ENCODE measurements around the gene RBM47.
A peak's percentile ranks its signal among the peaks of the same experiment; 100 is the strongest.

The RBM47 gene

DNA sequence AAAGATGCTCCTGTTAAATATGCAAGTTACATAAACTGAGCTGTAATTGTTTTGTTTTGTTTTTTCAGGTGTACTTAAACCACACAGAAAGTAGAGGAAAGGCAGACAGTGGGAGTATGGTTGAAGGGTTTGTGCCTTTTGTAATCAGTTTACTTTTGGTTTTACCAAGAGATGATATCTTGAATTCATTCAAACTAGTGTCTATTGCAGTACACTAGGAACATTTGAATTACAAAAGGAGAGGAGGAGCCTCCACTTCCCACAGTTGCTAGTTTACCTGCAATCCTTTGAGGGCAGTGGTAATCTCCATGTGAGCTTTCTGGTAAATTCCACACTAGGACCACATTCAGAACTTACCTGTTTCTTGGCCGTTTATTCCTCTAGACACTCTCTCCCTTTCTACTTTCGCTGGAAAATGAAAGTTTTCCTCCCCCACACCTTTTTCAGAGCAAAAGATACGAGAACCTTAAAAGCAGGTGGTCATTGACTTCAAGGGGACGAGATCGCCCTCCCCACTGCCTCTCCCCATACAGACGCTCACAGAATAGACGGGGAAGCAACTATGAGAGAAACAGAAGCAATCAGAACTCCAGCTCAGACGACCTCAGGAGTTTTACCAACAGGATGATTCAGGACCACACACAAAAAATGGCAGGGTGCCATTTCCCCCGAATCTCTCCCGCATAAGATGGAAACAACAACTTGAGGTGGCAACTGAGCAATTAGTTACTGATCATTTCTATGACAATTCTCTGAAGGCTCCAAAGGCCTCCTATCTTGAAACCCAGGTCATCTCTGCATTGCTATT lies 3.3 kb downstream of the RBM47 start:
- no peak for DNase-seq

DNA sequence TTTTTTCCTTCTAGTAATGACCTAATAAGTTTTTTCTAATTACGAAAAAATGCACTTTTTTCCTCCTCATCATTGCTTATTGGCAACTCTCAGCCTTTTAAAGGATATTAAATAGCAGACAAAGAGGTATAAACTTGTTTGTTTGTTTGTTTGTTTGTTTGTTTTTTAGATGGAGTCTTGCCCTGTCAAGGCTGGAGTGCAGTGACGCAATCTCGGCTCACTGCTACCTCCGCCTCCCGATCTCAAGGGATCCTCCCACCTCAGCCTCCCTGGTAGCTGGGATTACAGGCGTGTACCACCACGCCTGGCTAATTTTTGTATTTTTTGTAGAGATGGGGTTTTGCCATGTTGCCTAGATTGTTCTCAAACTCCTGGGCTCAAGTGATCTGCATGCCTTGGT lies 6.0 kb downstream of the RBM47 start:
- no peak for DNase-seq

DNA sequence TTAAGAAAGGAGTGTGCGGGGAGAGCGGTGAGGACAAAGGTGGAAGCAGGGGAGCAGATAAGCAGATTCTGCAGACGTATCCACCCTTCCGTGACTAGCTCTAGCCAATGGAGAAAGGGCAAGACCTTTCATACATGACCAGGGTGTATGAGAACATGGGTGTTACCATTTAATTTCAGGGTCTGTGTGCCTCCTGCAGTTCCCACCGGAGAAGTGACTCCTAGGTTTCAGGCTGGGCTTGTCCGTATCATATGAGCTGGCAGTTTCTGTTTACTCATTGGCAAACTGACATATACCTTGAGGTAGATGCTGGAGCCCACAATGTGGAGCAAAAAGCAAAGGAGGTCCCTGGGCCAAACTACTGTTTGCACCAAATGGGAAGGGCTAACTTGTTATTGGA lies 6.8 kb downstream of the RBM47 start:
- no peak for DNase-seq

DNA sequence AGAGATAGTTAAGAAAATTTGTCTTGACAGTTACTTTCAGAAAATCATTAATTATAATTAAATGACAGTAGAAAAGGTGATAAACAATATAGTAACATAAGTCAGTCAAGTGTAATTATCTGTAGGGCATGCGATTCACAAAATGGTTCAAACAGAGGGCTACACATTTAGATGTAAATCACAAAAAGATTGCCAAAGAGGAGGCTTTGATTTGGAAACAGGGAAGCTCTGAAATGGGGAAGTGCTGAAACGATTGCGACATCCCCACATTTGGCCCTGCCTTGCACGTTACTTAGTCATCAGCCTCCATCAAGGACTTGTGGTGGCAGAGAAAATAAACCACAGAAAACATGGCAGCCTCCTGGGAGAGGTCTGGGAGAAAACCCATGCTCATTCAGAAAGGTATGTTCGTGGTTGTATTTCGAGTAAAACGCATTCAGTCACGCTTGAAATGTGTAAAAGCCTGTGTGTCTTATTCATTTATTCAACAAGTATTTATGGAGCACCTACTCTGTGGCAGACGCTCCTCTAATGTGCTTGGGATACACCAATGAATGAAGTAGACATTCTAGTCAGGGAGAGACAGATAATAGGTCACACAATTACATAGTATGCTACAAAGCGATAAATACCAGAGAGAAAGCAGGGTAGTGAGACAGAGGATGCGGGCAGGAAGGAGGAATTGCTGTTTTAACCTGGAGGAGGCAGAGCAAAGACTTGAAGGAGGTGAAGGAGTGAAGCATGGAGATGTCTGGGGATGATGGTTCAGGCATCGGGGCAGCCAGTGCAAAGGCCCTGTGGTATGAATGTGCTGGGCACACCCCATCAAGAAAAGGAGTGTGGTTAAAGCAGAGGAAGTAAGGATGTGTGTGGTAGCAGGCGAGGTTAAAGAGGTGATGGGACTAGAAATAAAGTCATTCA lies 7.8 kb downstream of the RBM47 start:
- DNase-seq = peak in 19 of 51 donors; percentile 0 to 25 (median 10)

DNA sequence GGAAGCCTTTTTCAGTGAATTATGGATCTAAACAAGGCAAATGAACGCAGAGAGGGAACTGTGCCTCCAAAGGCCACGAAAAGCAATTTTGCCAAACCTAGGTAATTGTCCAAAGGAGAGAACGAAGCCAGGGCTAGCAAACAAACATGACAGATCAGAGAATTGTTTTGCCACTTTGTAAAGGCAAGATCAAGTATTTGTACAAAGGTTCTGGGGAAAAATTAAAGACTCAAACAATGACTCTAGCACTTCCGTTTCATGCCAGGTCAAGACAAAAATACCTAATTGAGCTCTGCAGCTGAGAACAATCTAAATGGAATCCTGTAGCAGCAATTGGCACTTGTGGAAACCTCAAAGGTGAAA lies 8.5 kb downstream of the RBM47 start:
- no peak for DNase-seq

DNA sequence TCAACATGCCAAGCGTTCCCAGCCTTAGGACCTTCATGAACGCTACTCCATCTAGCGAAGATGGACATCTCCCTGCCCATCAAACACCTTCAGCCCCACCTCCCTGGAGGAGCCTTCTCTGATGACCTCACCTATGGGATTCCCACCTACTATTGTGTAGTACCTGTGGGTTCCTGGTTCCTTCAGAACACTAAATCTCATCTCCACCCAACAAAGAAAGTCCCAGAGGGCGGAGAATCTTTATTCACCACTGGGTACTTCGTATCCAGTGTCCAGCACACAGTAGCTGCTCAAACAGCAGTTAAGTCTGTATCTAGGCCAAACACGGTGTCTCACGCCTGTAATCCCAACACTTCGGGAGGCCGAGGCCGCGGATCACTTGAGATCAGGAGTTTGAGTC lies 10.1 kb downstream of the RBM47 start:
- DNase-seq = no peak

DNA sequence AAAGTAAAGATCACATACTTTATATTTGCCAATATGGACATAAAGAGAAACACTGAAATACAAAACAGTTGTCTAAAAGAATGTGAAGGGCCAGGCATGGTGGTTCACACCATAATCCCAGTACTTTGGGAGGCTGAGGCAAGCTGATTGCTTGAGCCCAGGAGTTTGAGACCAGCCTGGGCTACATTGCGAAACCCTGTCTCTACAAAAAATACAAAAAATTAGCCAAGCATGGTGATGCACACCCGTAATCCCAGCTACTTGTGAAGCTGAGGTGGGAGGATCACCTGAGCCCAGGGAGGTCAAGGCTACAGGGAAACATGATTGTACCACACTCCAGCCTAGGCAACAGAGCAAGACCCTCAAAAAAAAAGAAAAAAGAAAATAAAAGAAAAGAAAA lies 11.8 kb downstream of the RBM47 start:
- no peak for DNase-seq

DNA sequence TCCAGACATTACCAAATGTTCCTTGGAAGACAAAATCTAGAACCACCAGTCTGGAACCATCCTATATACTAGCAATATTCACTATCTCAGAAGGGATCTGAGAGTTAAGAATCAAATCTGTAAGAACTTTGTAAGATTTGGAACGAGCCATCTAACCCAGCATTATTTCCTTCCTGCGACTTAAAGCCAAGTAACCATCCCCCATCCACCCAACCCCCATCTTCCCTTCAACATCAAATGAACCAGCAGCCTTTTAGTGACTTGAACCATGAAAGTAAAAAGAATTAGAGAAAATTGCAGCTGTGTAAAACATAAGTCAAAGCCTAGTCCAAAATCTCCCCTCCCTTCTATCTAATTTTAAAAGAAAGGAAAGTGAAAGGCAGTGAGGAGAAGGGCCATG lies 15.6 kb downstream of the RBM47 start:
- DNase-seq = no peak

DNA sequence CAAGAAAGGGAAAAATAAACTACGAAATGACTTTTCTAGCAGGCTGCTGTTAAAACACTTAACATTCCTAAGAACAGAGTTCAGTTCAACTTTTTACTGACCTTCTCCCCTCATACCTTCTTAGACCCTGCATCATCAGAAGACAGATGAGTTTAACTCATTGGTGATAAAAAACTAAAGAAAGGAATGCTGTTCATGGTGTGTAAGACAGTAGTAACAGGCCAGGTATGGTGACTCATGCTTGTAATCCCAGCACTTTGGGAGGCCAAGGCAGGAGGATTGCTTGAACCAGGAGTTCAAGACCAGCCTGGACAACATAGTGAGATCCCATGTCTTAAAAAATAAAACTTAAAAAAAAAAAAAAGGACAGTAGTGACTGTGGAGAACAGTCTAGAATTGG lies 16.2 kb downstream of the RBM47 start:
- no peak for DNase-seq

DNA sequence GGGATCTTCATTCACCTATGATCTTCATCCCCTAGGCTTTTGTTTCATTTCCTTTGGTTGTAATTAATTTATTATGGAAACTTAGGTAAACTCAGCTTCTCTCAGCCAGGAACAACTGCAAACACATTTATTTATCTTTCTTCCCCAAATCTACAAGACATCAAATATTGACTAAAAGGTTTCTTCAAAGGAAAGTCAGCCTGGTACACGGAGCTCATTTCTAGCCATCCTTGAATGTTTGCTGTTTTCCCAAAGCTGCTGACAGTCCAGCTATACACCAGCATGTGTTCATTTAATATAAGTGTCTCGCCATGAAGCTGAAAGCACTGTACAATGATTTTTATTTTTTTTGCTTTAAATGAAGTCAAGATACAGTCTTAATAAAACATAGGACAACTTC lies 16.8 kb downstream of the RBM47 start:
- no peak for DNase-seq

DNA sequence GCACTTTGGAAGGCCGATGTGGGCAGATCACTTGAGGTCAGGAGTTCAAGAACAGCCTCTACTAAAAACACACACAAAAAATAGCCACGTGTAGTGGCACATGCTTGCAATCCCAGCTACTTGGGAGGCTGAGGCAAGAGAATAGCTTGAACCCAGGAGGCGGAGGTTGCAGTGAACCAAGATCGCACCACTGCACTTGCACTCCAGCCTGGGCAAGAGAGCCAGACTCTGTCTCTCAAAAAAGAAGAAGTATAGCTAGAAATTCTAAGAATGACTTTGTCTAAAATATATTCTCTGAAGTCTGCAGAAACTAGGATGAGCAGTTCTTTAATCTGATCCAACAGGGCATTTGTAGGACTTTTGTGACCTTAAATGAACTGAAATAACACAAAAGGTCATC lies 17.4 kb downstream of the RBM47 start:
- no peak for DNase-seq

DNA sequence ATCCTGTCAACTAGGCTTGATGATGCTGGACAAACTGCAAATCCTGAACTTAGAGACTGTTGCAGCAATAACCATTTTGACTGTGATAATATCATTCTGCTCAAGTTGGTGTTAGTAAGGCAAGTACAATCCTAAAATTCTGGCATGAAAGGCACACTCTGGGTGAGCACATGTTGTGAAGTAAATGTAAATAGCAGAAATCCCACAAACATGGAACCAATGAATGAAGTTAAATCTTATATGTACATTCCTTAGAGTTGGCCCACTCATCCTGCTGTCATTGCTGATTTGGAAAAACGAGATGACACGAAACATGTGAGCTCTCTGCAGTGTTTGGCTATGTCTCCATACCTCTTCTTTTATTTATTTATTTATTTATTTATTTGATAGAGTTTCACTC lies 21.0 kb downstream of the RBM47 start:
- DNase-seq = no peak

DNA sequence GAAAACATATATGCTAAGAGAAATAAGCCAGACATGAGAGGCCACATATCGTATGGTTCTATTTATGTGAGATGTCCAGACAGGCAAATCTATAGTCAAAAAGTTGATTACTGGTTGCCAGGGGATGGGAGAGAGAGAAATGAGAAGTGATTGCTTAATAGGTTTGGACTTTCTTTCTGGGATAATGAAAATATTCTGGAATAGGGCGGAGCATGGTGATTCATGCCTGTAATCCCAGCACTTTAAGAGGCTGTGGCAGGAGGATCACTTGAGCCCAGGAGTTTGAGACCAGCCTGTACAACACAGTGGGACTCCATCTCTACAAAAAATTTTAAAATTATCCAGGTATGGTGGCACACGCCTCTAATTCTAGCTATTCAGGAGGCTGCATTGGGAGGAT lies 22.4 kb downstream of the RBM47 start:
- DNase-seq = no peak

DNA sequence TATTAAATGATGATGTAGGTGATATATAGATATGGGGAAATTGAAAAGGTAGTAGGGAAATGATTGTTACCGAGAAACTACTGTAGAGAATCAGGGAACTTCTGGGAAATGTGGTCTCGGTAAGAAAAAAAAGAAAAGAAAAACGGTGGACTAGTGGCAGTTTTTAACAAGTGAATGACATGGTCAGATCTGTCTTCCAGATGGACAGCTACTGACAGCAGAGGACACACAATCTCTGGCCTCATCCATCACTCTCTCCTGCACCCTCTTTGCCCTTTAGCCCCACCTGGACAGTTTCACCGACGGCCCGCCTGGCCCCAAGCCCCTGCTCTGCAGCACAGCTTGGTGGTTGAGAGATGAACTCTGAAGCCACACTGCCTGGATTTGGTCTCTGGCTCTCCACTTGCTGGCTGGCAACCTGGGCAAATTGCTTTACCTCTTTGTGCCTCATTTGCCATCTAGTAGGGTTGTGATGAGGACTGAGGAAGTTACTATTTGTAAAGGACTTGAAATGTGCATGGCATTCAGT lies 23.4 kb downstream of the RBM47 start:
- no peak for DNase-seq

DNA sequence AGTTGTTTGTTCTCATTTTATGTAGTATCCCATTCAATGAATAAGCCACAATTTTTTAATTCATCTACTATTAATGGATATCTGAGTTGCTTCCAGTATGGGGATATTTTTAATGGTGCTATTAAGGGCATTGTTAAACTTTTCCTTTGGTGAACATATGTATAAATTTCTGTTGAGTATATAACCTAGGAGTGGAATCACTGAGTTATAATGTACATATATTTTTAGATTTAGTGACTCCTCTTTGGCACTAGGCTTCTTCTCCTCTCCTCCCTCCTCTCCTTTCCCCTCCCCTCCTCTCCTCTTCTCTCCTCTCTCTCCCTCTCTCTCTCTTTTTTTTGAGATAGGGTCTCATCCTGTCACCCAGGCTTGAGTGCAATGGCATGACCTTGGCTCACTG lies 26.4 kb downstream of the RBM47 start:
- no peak for DNase-seq

DNA sequence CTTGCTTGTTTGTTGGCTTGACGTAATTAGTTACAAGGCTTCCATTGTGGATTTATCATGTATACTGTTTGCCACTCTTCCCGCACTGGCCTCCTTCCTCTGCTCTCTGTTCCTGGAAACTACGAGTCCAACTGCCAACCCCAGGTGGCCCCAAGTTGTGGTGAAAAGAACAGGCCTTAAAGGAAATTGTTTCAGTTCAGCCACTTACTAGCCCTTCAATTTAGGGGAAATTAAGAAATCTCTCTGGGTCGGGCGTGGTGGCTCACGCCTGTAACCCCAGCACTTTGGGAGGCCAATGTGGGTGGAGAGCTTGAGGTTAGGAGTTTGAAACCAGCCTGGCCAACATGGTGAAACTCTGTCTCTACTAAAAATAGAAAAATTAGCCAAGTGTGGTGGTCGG lies 28.0 kb downstream of the RBM47 start:
- no peak for DNase-seq

DNA sequence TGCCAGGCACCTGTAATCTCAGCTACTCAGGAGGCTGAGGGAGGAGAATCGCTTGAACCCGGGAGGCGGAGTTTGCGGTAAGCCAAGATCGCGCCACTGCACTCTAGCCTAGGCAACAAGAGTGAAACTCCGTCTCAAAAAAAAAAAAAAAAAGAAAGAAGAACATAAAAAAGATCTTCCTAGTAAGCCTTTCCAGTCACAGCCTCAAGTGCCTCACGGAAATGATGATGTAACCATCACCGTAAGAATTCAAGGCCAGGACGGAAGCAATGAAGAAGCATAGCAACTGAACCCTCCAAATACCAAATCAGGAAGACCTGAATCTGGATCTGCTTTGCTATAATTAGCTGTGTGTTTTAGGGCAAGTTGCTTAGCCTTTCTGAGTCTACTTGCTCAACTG lies 28.8 kb downstream of the RBM47 start:
- no peak for DNase-seq

DNA sequence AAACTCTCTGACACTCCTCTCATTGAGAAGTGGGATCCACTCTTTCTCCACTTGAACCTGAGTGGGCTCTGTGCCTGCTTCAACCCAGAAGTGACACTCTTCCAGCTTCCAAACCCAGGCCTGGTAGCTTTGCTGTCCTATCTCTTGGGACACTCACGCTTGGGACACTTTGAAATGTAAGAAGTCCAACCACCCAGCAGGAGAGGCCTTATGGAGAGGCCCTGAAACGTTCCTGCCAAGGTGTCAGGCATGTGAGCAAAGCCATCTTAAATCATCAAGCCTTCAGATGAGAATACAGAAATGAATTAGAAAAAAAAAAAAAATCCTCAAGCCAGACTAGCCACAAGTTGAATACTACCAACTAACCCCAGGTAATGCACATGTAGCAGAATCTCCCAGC lies 30.2 kb downstream of the RBM47 start:
- no peak for DNase-seq

DNA sequence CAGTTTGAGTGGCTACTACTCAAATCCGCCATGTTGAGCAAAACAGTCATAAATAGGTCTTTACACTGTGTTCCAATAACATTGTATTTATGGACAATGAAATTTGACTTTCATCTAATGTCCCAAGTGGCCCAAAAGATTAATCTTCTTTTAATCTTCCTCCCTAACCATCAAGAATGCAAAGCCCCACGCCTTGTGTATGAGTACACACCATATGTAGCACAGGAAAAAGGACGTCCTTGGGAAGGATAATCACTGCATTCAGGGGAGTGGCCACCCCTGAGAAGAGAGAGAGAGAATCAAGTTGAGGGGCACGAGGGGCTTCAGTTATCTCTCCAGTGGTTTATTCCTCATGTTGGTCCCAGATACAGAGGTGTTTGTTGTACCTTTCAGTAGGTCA lies 33.1 kb downstream of the RBM47 start:
- no peak for DNase-seq

DNA sequence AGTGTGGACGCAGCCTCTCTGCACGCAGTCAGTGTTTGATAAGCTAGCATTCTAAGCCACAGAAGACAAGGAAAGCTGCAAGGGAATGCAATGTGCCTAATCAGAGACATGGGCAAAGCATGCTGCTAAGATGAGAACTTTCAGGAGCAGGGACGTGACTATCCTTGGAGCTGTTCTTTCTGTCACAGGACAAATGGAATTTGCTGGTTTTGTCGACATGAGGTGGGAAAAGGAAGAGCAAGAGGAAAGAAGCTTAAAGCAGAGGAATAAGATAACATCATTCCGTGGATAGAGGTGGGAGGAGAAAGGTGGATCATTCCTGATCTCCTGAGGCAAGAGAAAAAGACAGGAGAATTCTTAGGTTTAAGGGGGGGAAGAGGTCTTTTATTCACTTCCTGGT lies 33.7 kb downstream of the RBM47 start:
- no peak for DNase-seq

DNA sequence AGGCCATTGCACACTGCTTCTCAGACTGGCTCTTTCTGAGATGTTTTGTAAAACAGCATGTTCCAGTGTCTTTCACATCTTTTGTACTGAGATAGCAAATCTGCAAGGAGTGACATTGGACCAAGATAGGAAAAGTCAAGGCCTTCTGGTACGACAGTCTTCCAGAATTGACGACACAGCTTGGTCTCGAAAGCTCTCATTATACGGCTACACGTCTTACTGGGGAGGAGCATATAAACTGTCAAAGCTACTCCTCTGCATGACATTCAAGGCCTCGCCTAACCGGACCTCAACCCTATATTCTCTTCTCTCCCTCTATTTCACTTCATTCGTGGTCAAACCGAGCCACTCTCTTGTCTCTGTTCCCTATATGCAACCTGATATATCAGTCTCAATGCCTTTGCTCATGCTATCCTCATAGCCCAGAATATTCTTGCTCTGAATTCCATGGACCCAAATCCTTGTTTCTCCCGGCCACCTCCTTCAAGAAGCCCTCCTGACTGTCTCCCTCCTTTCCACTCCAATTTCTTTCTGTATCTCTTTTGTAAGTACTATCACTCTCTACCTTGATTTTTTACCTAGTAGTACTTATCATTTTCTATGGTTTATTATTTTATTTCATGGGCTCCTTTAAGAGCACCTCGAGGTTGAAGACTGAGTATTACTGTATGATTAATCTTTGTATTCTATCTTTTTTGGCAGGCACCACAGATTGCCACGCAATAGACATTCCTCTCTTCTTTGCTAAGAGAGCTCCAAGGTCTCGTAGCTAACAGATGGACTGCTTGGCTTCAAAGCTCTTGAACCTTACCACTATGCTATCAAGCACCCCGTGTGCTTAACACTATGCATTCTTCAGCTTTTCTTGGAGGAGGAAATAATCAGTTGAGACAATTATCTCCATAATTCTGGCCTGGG lies 35.1 kb downstream of the RBM47 start:
- no peak for DNase-seq

DNA sequence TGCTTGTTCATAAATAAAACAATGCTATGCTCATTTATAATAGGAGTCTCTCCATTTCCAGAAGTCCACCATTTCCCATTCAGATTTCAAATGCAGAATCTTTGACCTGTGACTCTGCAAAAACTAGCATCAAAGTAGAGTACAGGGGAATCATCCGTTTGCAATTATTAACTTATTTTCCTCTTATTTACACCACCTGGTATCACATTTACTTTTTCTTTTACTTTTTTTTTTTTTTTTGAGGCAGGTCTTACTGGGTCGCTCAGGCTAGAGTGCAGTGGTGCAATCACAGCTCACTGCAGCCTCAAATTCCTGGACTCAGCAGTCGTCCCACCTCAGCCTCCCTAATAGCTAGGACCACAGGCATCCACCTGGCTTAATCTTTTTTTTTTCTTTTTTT lies 37.6 kb downstream of the RBM47 start:
- DNase-seq = no peak

Data from hypothalamus (tissue), 51 donors.